Activated CD4-positive, alpha-beta memory T cell treated with anti-CD3 and anti-CD28 coated beads, Interleukin-2, amount 10 ng/mL, durations not matched to agents 7 days and 5 days (primary cell): ENCODE results near the gene TMEM50B. TPM values are rescaled to one million over a fixed set of nuclear protein-coding genes. Genes with fewer than 3 reads are reported as not detected.
A peak's percentile ranks its signal among the peaks of the same experiment; 100 is the strongest.

Experiments used
- CTCF ChIA-PET: fragments of 350-600 bp; sonication (Branson Sonifier 250); formaldehyde crosslinking; loops from one replicate; lab custom pipeline; 2021; ENCODE audit warnings: antibody characterized with exemption, inconsistent platforms; lab: Charles Lee
- POLR2A ChIA-PET: fragments of 350-600 bp; sonication (Branson Sonifier 250); formaldehyde crosslinking; loops from one replicate; lab custom pipeline; 2021; ENCODE audit warnings: antibody characterized with exemption; lab: Charles Lee
- DNase-seq: peaks from one replicate; pipeline ENCODE4 v3.0.0-alpha.2; 2020
- H3K27ac Mint-ChIP-seq: one replicate; pipeline ENCODE4 v1.8.0; 2021; ENCODE audit warnings: mild to moderate bottlenecking, mixed read lengths
- H3K27me3 Mint-ChIP-seq: one replicate; pipeline ENCODE4 v1.8.0; 2021; ENCODE audit warnings: mixed read lengths
- H3K36me3 Mint-ChIP-seq: one replicate; pipeline ENCODE4 v1.8.0; 2021; ENCODE audit warnings: low read depth, mixed read lengths
- H3K4me1 Mint-ChIP-seq: one replicate; pipeline ENCODE4 v1.8.0; 2021; ENCODE audit warnings: mixed read lengths
- H3K4me3 Mint-ChIP-seq: one replicate; pipeline ENCODE4 v1.8.0; 2021; ENCODE audit warnings: mild to moderate bottlenecking, mixed read lengths
- H3K9me3 Mint-ChIP-seq: one replicate; pipeline ENCODE4 v1.8.0; 2021; ENCODE audit warnings: mixed read lengths
- total RNA-seq, 2 experiments: library from RNA; stranded (reverse); gene quantifications; one replicate each; pipeline ENCODE4 v1.2.3, GENCODE V29; 2021

The TMEM50B gene
- total RNA-seq, 2 experiments from 2014 or later = 26.5 to 28.2 TPM

DNA sequence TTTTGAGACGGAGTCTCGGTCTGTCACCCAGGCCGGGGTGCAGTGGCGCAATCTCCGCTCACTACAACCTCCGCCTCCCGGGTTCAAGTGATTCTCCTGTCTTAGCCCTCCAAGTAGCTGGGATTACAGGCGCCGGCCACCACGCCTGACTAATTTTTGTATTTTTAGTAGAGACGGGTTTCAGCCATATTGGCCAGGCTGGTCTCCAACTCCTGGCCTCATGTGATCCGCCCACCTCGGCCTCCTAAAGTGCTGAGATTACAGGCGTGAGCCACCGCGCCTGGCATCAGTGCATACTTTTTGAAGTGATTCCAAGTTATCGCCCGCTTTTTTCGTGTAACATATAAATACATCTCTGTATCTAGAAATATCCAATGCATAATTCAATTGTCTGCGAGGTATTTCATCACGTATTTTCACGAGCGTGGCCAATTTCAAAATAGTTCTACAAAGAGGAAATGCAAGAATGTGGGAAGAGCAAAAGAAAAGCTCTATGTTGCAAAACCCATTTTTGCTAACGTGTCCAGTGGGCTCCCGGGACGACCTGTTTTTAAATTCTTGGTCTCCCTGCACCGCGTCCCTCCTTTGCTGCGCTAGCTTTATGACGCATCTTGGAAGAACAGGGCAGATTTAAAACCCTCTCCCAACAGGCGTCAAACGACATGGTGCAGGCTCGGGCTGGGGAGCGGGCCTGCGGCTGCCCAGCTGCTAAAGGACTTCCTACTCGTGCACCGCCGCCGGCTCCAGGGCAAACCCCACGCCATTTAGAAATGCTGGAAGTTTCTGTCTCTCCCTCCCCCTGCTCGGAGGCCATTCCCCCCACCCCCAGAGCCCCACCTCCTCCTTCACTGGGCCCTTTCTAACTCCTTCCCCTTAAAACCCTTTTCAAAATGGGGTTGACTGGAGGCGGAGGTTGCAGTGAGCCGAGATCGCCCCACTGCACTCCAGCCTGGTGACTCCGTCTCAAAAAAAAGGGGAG is 77.5 kb downstream of the TMEM50B start:
- Mint-ChIP-seq H3K36me3 (no peaks in the 10 kb centered on the region), H3K4me1 (peaks cover 16% of the 10 kb centered on the region), H3K27me3 (peaks cover 65% of the 10 kb centered on the region), H3K4me3 (peak overlapping the region; percentile 46), H3K27ac (no peak overlapping the region), H3K9me3 (no peaks in the 10 kb centered on the region)
- CTCF ChIA-PET = interaction anchor here (0.6 to 0.7 kb wide), 2 partner anchors 13 to 43 kb away, joined by 3 read pairs; no protein-coding TSS in a partner anchor
- no peak for DNase-seq
- POLR2A ChIA-PET = interaction anchor here (0.6 kb wide), 1 partner anchor 10 kb away, joined by 3 read pairs; no protein-coding TSS in a partner anchor

GRCh38 chr21:33401630-33401992 is 78.2 kb downstream of the TMEM50B start:
- CTCF ChIA-PET = interaction anchor here (0.6 to 0.7 kb wide), 2 partner anchors 14 to 43 kb away, joined by 3 read pairs; no protein-coding TSS in a partner anchor

More at GRCh38 chr21:33401630-33401992, 78.2 kb downstream of the TMEM50B start:
- Mint-ChIP-seq H3K4me1 (peaks cover 16% of the 10 kb centered on the region), H3K9me3 (no peaks in the 10 kb centered on the region), H3K36me3 (no peaks in the 10 kb centered on the region), H3K27ac (no peak overlapping the region), H3K27me3 (peaks cover 59% of the 10 kb centered on the region), H3K4me3 (no peak overlapping the region)
- DNase-seq = no peak
- POLR2A ChIA-PET = no interaction called here

Other genes starting within 250 kb of the TMEM50B start
- gene IL10RB, start 213.6 kb downstream of the TMEM50B start, total RNA-seq = 10 to 100 TPM; 33.9 to 36.1 TPM
- gene IFNAR1, start 155.0 kb downstream of the TMEM50B start, total RNA-seq = 10 to 100 TPM; 38.6 to 39.3 TPM
- 1 to 10 TPM; 4.6 to 4.7 TPM for gene IFNGR2, start 76.6 kb downstream of the TMEM50B start, total RNA-seq
- under 1 TPM; 0.55 to 0.60 TPM for gene DNAJC28, start 11.7 kb upstream of the TMEM50B start, total RNA-seq
- 100 to 1,000 TPM; 108 to 111 TPM for gene GART, start 62.1 kb upstream of the TMEM50B start, total RNA-seq
- gene SON, start 63.1 kb upstream of the TMEM50B start, total RNA-seq = 100 to 1,000 TPM; 279 to 290 TPM
- gene DONSON, start 108.7 kb upstream of the TMEM50B start, total RNA-seq = 10 to 100 TPM; 35.4 to 35.5 TPM
- gene CRYZL1, start 161.8 kb upstream of the TMEM50B start, total RNA-seq = 10 to 100 TPM; 33.6 to 39.3 TPM
- gene ITSN1, start 162.5 kb upstream of the TMEM50B start, total RNA-seq = 1 to 10 TPM; 2.7 to 4.0 TPM